K562 (cell line): ENCODE results near the gene CCM2. TPM values are rescaled to one million over a fixed set of nuclear protein-coding genes. Genes with fewer than 3 reads are reported as not detected.

Source experiments
- CC2D1A ChIP-seq: fragments of 450-650 bp; IDR thresholded peaks from 2 replicates; pipeline ENCODE4 v1.6.1; 2017; ENCODE audit warnings: mild to moderate bottlenecking
- ETS2 ChIP-seq: IDR thresholded peaks from 2 replicates; pipeline ENCODE4 v1.6.1; 2016; ENCODE audit warnings: borderline replicate concordance, missing genetic modification characterization, mild to moderate bottlenecking, moderate library complexity, missing compliant biosample characterization; ENCODE audit not compliant: poor library complexity, severe bottlenecking
- GABPB1 ChIP-seq: sonication (generic); formaldehyde crosslinking; IDR thresholded peaks from 2 replicates; pipeline ENCODE4 v1.8.0; 2022; ENCODE audit warnings: mild to moderate bottlenecking, missing genetic modification reagents
- GATAD2A ChIP-seq: fragments of 450-650 bp; IDR thresholded peaks from 2 replicates; pipeline ENCODE4 v1.6.1; 2017
- GTF2A2 ChIP-seq: IDR thresholded peaks from 2 replicates; pipeline ENCODE4 v1.6.1; 2016; ENCODE audit warnings: mild to moderate bottlenecking, missing genetic modification characterization, missing compliant biosample characterization
- HLTF ChIP-seq: fragments of 450-650 bp; IDR thresholded peaks from 2 replicates; pipeline ENCODE4 v1.6.1; 2016
- MTA3 ChIP-seq: fragments of 450-650 bp; formaldehyde crosslinking; IDR thresholded peaks from 2 replicates; pipeline ENCODE4 v1.6.1; 2017; ENCODE audit warnings: mild to moderate bottlenecking, borderline replicate concordance
- NCOA4 ChIP-seq: fragments of 450-650 bp; IDR thresholded peaks from 2 replicates; pipeline ENCODE4 v1.6.1; 2018; ENCODE audit warnings: mild to moderate bottlenecking; ENCODE audit not compliant: partially characterized antibody
- POLR3G ChIP-seq: IDR thresholded peaks from 2 replicates; pipeline ENCODE4 v1.6.1; 2011; ENCODE audit not compliant: insufficient read length, insufficient replicate concordance; ENCODE audit errors: extremely low read depth
- SMAD1 ChIP-seq: fragments of 150-350 bp; IDR thresholded peaks from 2 replicates; pipeline ENCODE4 v1.6.1; 2014; ENCODE audit warnings: low read length, low read depth; ENCODE audit not compliant: partially characterized antibody
- SP2 ChIP-seq: IDR thresholded peaks from 2 replicates; pipeline ENCODE4 v1.6.1; 2011; ENCODE audit warnings: mild to moderate bottlenecking, low read depth, low read length, moderate library complexity; ENCODE audit not compliant: poor library complexity, severe bottlenecking; ENCODE audit errors: extremely low read depth
- SRF ChIP-seq, 2 experiments: fragments of 250-450, 450-650 bp in 1 of 2; sonication (Bioruptor Pico) in 1 of 2; sonication (generic) in 1 of 2; formaldehyde crosslinking; IDR thresholded peaks; 2 replicates each; pipeline versions ENCODE4 v1.5.0 to v1.5.1; 2020 to 2022; ENCODE audit warnings: mild to moderate bottlenecking in 1 of 2, missing genetic modification reagents in 1 of 2
- STAT5A ChIP-seq: IDR thresholded peaks from 2 replicates; pipeline ENCODE4 v1.6.1; 2012; ENCODE audit warnings: low read length, inconsistent platforms, borderline replicate concordance
- TBL1XR1 ChIP-seq, 2 experiments: IDR thresholded peaks; 2 replicates each; pipeline ENCODE4 v1.6.1; 2012; ENCODE audit warnings: improper control_type of control experiment in 2 of 2, low read length in 2 of 2, mild to moderate bottlenecking in 1 of 2
- TCF7 ChIP-seq: sonication (generic); IDR thresholded peaks from 2 replicates; pipeline ENCODE4 v1.6.1; 2016; ENCODE audit warnings: antibody characterized with exemption, borderline replicate concordance
- ZEB2 ChIP-seq: fragments of 450-650 bp; IDR thresholded peaks from 2 replicates; pipeline ENCODE4 v1.6.1; 2016
- polyA plus RNA-seq, 8 experiments: library from polyadenylated mRNA; depleted of rRNA in 4 of 8; stranded (reverse) in 5 of 8; unstranded in 3 of 8; fragments of >200 nt; fragmentation: Nextera tagmentation in 2 of 8; fragmentation: Illumina TruSeq in 1 of 8; extraction: Ambion mirVana in 2 of 8; extraction: Trizol in 1 of 8; gene quantifications; 2 replicates each; pipeline versions ENCODE4 v1.2.1 to v1.2.3, GENCODE V29; 2011 to 2014; ENCODE audit warnings: inconsistent platforms in 1 of 8, missing spikeins in 1 of 8
- total RNA-seq, 7 experiments: library from RNA; depleted of rRNA in 6 of 7; stranded (reverse); fragments of >200 nt in 6 of 7; fragmentation: Illumina TruSeq in 2 of 7; extraction: Trizol in 2 of 7; gene quantifications; 2 replicates each; pipeline versions ENCODE4 v1.2.1 to v1.2.3, GENCODE V29; 2011 to 2021; ENCODE audit warnings: low replicate concordance in 1 of 7
- TF ChIP-seq, protein P1 (sequence below), 2 experiments: IDR thresholded peaks; 2 replicates each; pipeline ENCODE4 v1.6.1; 2011; ENCODE audit warnings: borderline replicate concordance in 1 of 2, control low read depth in 1 of 2, low read depth in 1 of 2, low read length in 1 of 2, mild to moderate bottlenecking in 1 of 2, mixed read lengths in 1 of 2, moderate library complexity in 1 of 2; ENCODE audit not compliant: insufficient read depth in 1 of 2, insufficient read length in 1 of 2, poor library complexity in 1 of 2, severe bottlenecking in 1 of 2; ENCODE audit errors: extremely low read depth in 1 of 2
- TF ChIP-seq, protein P2 (sequence below), 2 experiments: fragments of 250-450 bp in 1 of 2; fragments of 450-650 bp in 1 of 2; sonication (Bioruptor Pico) in 1 of 2; IDR thresholded peaks; 2 replicates each; pipeline versions ENCODE4 v1.6.1 to v1.8.0; 2016 to 2021; ENCODE audit warnings: mild to moderate bottlenecking in 2 of 2, moderate library complexity in 2 of 2, missing compliant biosample characterization in 1 of 2, missing genetic modification characterization in 1 of 2
- TF ChIP-seq, protein P3 (sequence below): fragments of 450-650 bp; formaldehyde crosslinking; IDR thresholded peaks from 2 replicates; pipeline ENCODE4 v1.4.0; 2022; ENCODE audit warnings: mild to moderate bottlenecking, moderate library complexity
- TF ChIP-seq, protein P4 (sequence below): fragments of 250-450 bp; sonication (Bioruptor Pico); IDR thresholded peaks from 2 replicates; pipeline ENCODE4 v1.4.0; 2020
- TF ChIP-seq, protein P5 (sequence below): fragments of 200-800 bp; sonication (Bioruptor generic); IDR thresholded peaks from 2 replicates; pipeline ENCODE4 v1.6.1; 2017; ENCODE audit warnings: missing genetic modification characterization, missing compliant biosample characterization

CCM2 gene
- total and polyA plus RNA-seq, 9 of the 15 experiments (the other 6 are each of a cell fraction or from before 2014, with no cell fraction given) = 0.41 to 38.6 (median 25.9) TPM

DNA sequence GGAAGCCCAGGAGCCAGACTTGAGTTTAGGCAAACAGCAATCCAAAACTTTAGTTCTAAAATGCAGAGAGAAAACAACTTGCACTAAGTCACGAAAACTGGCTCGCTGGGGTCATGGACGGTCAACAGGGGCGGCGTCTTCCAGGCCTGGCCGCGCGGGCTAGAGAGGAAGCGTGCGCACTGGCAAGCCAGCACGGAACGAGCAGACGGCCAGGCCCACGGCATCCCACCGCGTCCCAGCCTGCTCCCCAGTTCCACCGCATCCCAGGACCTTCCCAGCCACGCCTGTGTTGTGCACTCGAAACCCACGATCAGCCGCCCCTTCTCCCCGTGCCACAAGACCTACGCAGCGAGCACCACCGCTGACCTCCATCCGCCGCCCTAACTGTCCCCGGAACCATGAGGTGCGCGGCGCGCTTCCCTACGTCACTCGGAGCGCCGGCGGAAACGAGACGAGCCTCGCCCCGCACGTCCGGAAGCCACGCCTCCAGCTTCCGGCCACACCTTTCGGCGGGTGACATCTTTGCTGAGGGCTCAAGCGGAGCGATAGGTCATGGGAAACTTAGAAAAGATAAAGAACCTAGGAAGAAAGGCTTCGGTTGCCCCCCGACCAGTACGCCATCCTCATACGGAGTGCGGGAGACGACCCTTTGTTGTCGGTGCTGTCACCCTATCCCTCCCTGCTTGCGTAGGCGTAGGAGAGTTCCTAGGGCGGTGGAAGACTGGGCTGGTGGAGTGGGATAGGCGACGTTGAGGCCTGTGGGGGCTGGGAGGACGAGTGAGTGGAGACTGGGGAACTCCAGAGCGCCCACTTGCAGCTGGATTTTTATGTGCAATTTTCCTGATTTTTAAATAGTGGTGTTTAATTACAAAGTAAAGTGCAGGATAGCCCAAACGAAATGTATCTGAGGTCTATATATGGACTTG lies 111.6 kb downstream of the CCM2 start, which contains the start of gene TBRG4 (continued):
- TF ChIP-seq, protein P1, sequence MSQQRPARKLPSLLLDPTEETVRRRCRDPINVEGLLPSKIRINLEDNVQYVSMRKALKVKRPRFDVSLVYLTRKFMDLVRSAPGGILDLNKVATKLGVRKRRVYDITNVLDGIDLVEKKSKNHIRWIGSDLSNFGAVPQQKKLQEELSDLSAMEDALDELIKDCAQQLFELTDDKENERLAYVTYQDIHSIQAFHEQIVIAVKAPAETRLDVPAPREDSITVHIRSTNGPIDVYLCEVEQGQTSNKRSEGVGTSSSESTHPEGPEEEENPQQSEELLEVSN (IDR thresholded peaks at IDR 0.05; ENCODE audit: borderline replicate concordance in 1 of 2, extremely low read depth in 1 of 2, insufficient read depth in 1 of 2, insufficient read length in 1 of 2, low read depth in 1 of 2, low read length in 1 of 2, poor library complexity in 1 of 2, severe bottlenecking in 1 of 2) = peak in 1 of 2 experiments; percentile 37
- no peak for TF ChIP-seq ETS2 (tag)
- TF ChIP-seq TBL1XR1 (IDR thresholded peaks at IDR 0.05; ENCODE audit: low read length in 2 of 2) = peak; percentile 20 to 58; a peak in 1 of 4 replicates
- TF ChIP-seq ZEB2 = 0 out of 2 replicates have a peak, but pooled peaks have one; percentile 6
- peak in 1 of 2 experiments; percentile 41; a peak in 1 of 4 replicates for TF ChIP-seq SRF (CRISPR knock-in tag; IDR thresholded peaks at IDR 0.05)
- no peak for TF ChIP-seq STAT5A
- no peak for TF ChIP-seq POLR3G
- TF ChIP-seq, protein P2, sequence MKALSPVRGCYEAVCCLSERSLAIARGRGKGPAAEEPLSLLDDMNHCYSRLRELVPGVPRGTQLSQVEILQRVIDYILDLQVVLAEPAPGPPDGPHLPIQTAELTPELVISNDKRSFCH (CRISPR knock-in tag; IDR thresholded peaks at IDR 0.05) = no peak
- TF ChIP-seq, protein P2 (tag; IDR thresholded peaks at IDR 0.05) = peak; percentile 74
- TF ChIP-seq CC2D1A = 0 out of 2 replicates have a peak, but pooled peaks have one; percentile 25
- TF ChIP-seq MTA3 = peak; percentile 92
- TF ChIP-seq GABPB1 (CRISPR knock-in tag) = peak; percentile 93
- no peak for TF ChIP-seq NCOA4
- TF ChIP-seq SMAD1 = peak; percentile 81
- peak; percentile 31; the same call in 1 of the 2 replicates for TF ChIP-seq TCF7
- TF ChIP-seq, protein P3, sequence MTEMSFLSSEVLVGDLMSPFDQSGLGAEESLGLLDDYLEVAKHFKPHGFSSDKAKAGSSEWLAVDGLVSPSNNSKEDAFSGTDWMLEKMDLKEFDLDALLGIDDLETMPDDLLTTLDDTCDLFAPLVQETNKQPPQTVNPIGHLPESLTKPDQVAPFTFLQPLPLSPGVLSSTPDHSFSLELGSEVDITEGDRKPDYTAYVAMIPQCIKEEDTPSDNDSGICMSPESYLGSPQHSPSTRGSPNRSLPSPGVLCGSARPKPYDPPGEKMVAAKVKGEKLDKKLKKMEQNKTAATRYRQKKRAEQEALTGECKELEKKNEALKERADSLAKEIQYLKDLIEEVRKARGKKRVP (CRISPR knock-in tag) = no peak
- no peak for TF ChIP-seq SP2
- TF ChIP-seq, protein P4, sequence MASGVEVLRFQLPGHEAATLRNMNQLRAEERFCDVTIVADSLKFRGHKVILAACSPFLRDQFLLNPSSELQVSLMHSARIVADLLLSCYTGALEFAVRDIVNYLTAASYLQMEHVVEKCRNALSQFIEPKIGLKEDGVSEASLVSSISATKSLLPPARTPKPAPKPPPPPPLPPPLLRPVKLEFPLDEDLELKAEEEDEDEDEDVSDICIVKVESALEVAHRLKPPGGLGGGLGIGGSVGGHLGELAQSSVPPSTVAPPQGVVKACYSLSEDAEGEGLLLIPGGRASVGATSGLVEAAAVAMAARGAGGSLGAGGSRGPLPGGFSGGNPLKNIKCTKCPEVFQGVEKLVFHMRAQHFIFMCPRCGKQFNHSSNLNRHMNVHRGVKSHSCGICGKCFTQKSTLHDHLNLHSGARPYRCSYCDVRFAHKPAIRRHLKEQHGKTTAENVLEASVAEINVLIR (CRISPR knock-in tag) = peak; percentile 94
- TF ChIP-seq, protein P5, sequence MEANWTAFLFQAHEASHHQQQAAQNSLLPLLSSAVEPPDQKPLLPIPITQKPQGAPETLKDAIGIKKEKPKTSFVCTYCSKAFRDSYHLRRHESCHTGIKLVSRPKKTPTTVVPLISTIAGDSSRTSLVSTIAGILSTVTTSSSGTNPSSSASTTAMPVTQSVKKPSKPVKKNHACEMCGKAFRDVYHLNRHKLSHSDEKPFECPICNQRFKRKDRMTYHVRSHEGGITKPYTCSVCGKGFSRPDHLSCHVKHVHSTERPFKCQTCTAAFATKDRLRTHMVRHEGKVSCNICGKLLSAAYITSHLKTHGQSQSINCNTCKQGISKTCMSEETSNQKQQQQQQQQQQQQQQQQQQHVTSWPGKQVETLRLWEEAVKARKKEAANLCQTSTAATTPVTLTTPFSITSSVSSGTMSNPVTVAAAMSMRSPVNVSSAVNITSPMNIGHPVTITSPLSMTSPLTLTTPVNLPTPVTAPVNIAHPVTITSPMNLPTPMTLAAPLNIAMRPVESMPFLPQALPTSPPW (CRISPR knock-in tag) = peak; percentile 53
- peak; percentile 79; the same call in 1 of the 2 replicates for TF ChIP-seq HLTF
- no peak for TF ChIP-seq GATAD2A
- TF ChIP-seq GTF2A2 = no peak
